Upper lobe of left lung (tissue), 6 donors: ENCODE data around the gene ITPRIPL2. TPM values are rescaled to one million over a fixed set of nuclear protein-coding genes. Genes with fewer than 3 reads are reported as not detected.

Experiments
- ATAC-seq, 2 donors: fragments of 200-7000 bp; cut with Tn5 transposase; one replicate each; pipeline ENCODE4 v1.9.1; 2022; ENCODE audit warnings: mild to moderate bottlenecking in 2 of 2, moderate library complexity in 2 of 2; ENCODE audit not compliant: low FRiP score in 2 of 2
- DNase-seq, 2 donors: peaks; one replicate each; pipeline ENCODE4 v3.0.0-alpha.2; 2019 to 2020
- H3K27ac ChIP-seq, 4 donors: fragments of 200-600 bp; sonication (generic); one replicate each; pipeline ENCODE4 v1.5.1; 2016 to 2019
- H3K27me3 ChIP-seq, 4 donors: fragments of 200-600 bp; sonication (generic); one replicate each; pipeline ENCODE4 v1.5.1; 2017 to 2019
- H3K36me3 ChIP-seq, 4 donors: fragments of 200-600 bp; sonication (generic); one replicate each; pipeline ENCODE4 v1.5.1; 2016 to 2019
- H3K4me1 ChIP-seq, 4 donors: fragments of 200-600 bp; sonication (generic); one replicate each; pipeline ENCODE4 v1.5.1; 2018 to 2019
- H3K4me3 ChIP-seq, 4 donors: fragments of 200-600 bp; sonication (generic); one replicate each; pipeline ENCODE4 v1.5.1; 2017 to 2019; ENCODE audit warnings: mild to moderate bottlenecking in 2 of 4, moderate library complexity in 1 of 4
- H3K9me3 ChIP-seq, 4 donors: fragments of 200-600 bp; sonication (generic); one replicate each; pipeline ENCODE4 v1.5.1; 2018 to 2019
- EP300 ChIP-seq, 4 donors: sonication (generic); formaldehyde crosslinking; IDR thresholded peaks; one replicate each; pipeline ENCODE4 v1.5.1; 2017; ENCODE audit warnings: antibody characterized with exemption in 4 of 4, control low read depth in 2 of 4
- POLR2A ChIP-seq, 4 donors: fragments of 450-650 bp; IDR thresholded peaks; one replicate each; pipeline ENCODE4 v1.5.1; 2016 to 2017; ENCODE audit warnings: antibody characterized with exemption in 4 of 4, mild to moderate bottlenecking in 2 of 4
- POLR2AphosphoS5 ChIP-seq, 2 donors: sonication (generic); formaldehyde crosslinking; IDR thresholded peaks; one replicate each; pipeline ENCODE4 v1.5.1; 2017; ENCODE audit warnings: antibody characterized with exemption in 2 of 2
- WGBS, 2 donors: methylation state at CpG; one replicate each; pipeline ENCODE4 v1.1.5; 2017 to 2018; 5-methylcytosine and 5-hydroxymethylcytosine counted together
- total RNA-seq, 6 donors: library from RNA; depleted of rRNA in 4 of 6; stranded (reverse); fragments of >200 nt in 4 of 6; gene quantifications; one replicate each; pipeline versions ENCODE4 v1.1.0 to v1.2.1, GENCODE V29; 2016 to 2021
- TF ChIP-seq, protein P1 (sequence below), 6 experiments: fragments of 450-650 bp in 4 of 6; fragments of 200-600 bp in 2 of 6; sonication (generic) in 2 of 6; IDR thresholded peaks; one replicate each; pipeline ENCODE4 v1.5.1; 2016 to 2019; ENCODE audit warnings: antibody characterized with exemption in 6 of 6
- donor health status: DM: no; HTN: no; CAD: no; lungs with moderate emphysema.
- donor health status: DM: no; HTN: yes; CAD: no; lungs with severe emphysema.

The ITPRIPL2 gene
- total RNA-seq, 6 donors from 2014 or later, result 39.9 to 90.6 (median 57.5) TPM

- H3K27me3 ChIP-seq, result no peaks in the 10 kb centered on the region
- DNase-seq (peak in 1 of 2 donors; percentile 32), ATAC-seq (peak; percentile 6 to 77)
- H3K4me1 ChIP-seq, result peaks cover 45 to 54% (median 50%) of the 10 kb centered on the region in 4 donors
- no peak overlapping the region for H3K4me3 ChIP-seq
- H3K36me3 ChIP-seq, result no peaks in the 10 kb centered on the region
- TF ChIP-seq POLR2A (IDR thresholded peaks at IDR 0.05) (no peak), POLR2AphosphoS5 (IDR thresholded peaks at IDR 0.05) (peak; percentile 16 to 50), EP300 (IDR thresholded peaks at IDR 0.05) (no peak)
- TF ChIP-seq, protein P1, sequence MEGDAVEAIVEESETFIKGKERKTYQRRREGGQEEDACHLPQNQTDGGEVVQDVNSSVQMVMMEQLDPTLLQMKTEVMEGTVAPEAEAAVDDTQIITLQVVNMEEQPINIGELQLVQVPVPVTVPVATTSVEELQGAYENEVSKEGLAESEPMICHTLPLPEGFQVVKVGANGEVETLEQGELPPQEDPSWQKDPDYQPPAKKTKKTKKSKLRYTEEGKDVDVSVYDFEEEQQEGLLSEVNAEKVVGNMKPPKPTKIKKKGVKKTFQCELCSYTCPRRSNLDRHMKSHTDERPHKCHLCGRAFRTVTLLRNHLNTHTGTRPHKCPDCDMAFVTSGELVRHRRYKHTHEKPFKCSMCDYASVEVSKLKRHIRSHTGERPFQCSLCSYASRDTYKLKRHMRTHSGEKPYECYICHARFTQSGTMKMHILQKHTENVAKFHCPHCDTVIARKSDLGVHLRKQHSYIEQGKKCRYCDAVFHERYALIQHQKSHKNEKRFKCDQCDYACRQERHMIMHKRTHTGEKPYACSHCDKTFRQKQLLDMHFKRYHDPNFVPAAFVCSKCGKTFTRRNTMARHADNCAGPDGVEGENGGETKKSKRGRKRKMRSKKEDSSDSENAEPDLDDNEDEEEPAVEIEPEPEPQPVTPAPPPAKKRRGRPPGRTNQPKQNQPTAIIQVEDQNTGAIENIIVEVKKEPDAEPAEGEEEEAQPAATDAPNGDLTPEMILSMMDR (IDR thresholded peaks at IDR 0.05), result no peak
- peak overlapping the region; percentile 73 to 86 (median 84) for H3K27ac ChIP-seq
- WGBS, 2 donors, result 22 to 36% methylated on average over 10 to 11 of the region's 11 CpGs
- H3K9me3 ChIP-seq, result no peaks in the 10 kb centered on the region
Observed at GRCh38 chr16:19130852-19131824, 17.4 kb downstream of the ITPRIPL2 start.

- no peaks in the 10 kb centered on the region for H3K9me3 ChIP-seq
- no peak for DNase-seq
- ATAC-seq, result peak in 1 of 2 donors; percentile 12
- TF ChIP-seq POLR2AphosphoS5 (IDR thresholded peaks at IDR 0.05), result peak in 1 of 2 donors; percentile 50
- no peak for TF ChIP-seq EP300 (IDR thresholded peaks at IDR 0.05)
- H3K27me3 ChIP-seq, result no peaks in the 10 kb centered on the region
- no peak overlapping the region for H3K4me3 ChIP-seq
- H3K27ac ChIP-seq, result peak overlapping the region; percentile 73 to 86 (median 84)
- peaks cover 51 to 61% (median 56%) of the 10 kb centered on the region in 4 donors for H3K4me1 ChIP-seq
- no peaks in the 10 kb centered on the region for H3K36me3 ChIP-seq
Observed at GRCh38 chr16:19131825-19132218, 18.1 kb downstream of the ITPRIPL2 start.

DNA sequence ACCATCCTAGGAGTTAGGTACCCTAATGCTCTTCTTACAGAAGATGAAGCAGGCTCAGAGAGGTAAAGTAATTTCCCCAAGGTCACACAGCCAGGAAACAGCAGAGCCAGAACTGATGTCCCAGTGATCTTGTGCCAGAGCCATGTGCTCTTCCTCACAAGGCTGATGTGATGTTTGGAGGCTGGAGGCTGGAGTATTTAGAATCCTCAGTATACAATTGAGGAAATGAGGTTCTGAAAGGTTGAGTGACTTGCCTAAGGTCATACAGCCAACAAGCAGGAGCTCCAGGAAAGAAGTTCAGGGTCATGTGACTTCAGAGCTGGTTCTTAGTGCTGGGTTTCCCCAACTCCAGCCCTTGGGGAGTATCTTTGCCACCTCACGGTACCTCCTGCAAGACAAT is 18.5 kb downstream of the ITPRIPL2 start:
- TF ChIP-seq, protein P1 (IDR thresholded peaks at IDR 0.05), result no peak
- TF ChIP-seq EP300 (IDR thresholded peaks at IDR 0.05) (no peak), POLR2AphosphoS5 (IDR thresholded peaks at IDR 0.05) (no peak), POLR2A (IDR thresholded peaks at IDR 0.05) (no peak)
- H3K4me1 ChIP-seq, result peaks cover 56 to 63% (median 60%) of the 10 kb centered on the region in 4 donors
- peak overlapping the region; percentile 73 to 86 (median 84) for H3K27ac ChIP-seq
- no peaks in the 10 kb centered on the region for H3K9me3 ChIP-seq
- no peaks in the 10 kb centered on the region for H3K27me3 ChIP-seq
- no peak for ATAC-seq
- no peak for DNase-seq
- no peaks in the 10 kb centered on the region for H3K36me3 ChIP-seq
- 67 to 78% methylated on average over 1 of the region's 1 CpG for WGBS, 2 donors
- H3K4me3 ChIP-seq, result no peak overlapping the region

GRCh38 chr16:19132898-19133297 is 19.1 kb downstream of the ITPRIPL2 start:
- Histone ChIP-seq H3K27me3 (no peaks in the 10 kb centered on the region), H3K9me3 (no peaks in the 10 kb centered on the region), H3K4me1 (peaks cover 60 to 65% (median 63%) of the 10 kb centered on the region in 4 donors), H3K27ac (peak overlapping the region; percentile 73 to 86 (median 84)), H3K4me3 (no peak overlapping the region), H3K36me3 (no peaks in the 10 kb centered on the region)
- whole genome bisulfite sequencing, 2 donors, result 79 to 81% methylated on average over 11 of the region's 11 CpGs
- ATAC-seq (no peak), DNase-seq (no peak)
- TF ChIP-seq, protein P1 (IDR thresholded peaks at IDR 0.05), result no peak
- TF ChIP-seq POLR2A (IDR thresholded peaks at IDR 0.05), result no peak
- TF ChIP-seq EP300 (IDR thresholded peaks at IDR 0.05), result no peak
- no peak for TF ChIP-seq POLR2AphosphoS5 (IDR thresholded peaks at IDR 0.05)

DNA sequence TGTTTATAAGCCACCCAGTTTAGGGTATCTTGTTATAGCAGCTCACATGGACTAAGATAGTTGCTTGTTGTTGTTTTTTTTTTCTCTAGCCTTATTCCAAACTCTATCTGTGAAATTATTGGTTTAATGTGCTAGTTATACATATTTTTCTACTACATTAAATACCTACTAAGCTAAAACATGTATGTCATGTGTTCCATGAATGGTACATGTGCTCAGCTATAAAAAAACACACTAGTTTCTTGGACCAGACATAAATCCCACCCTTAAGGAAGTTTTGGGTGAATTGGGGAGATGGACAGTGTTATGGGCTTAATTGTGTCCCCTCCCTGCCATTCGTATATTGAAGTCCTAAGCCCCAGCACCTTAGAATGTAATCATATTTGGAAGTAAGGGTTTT is 19.8 kb downstream of the ITPRIPL2 start:
- Histone ChIP-seq H3K4me3 (no peak overlapping the region), H3K27ac (no peak overlapping the region)
- 100% methylated on average over 1 of the region's 1 CpG for WGBS, 2 donors

More for the DNA sequence above, 19.8 kb downstream of the ITPRIPL2 start:
- H3K4me1 ChIP-seq, result peaks cover 63 to 70% (median 67%) of the 10 kb centered on the region in 4 donors
- no peak for ATAC-seq
- TF ChIP-seq EP300 (IDR thresholded peaks at IDR 0.05), result no peak
- no peak for TF ChIP-seq POLR2AphosphoS5 (IDR thresholded peaks at IDR 0.05)
- no peak for TF ChIP-seq POLR2A (IDR thresholded peaks at IDR 0.05)
- TF ChIP-seq, protein P1 (IDR thresholded peaks at IDR 0.05), result no peak
- DNase-seq, result no peak
- H3K27me3 ChIP-seq, result no peaks in the 10 kb centered on the region
- H3K36me3 ChIP-seq, result no peaks in the 10 kb centered on the region
- H3K9me3 ChIP-seq, result no peaks in the 10 kb centered on the region
